Hypothalamus (tissue), 51 donors: Measurements from ENCODE around the gene BAMBI.

Source experiments
- DNase-seq, 51 donors: peaks; one replicate each; lab custom pipeline; 2025; lab: John Stamatoyannopoulos, UW

BAMBI gene

DNA sequence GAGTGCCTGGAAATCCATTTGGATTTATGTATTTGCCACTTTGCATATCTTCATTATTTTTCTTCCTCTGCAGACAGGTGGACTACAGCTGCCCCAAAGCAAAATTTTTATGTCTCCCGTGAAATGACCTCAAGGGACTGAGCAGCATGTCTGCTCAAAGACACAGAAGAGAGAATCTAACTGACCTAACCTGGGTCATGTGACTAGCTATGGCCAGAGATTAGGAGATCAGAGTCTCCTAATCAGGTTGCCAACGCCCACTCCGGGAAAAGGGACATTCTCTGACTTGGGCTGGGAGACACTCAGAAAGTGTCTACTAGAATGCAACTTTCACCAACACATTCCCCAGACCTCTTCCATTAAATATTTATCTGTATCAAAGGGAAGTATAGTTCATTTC is 2.5 kb upstream of the BAMBI start:
- DNase-seq = no peak

DNA sequence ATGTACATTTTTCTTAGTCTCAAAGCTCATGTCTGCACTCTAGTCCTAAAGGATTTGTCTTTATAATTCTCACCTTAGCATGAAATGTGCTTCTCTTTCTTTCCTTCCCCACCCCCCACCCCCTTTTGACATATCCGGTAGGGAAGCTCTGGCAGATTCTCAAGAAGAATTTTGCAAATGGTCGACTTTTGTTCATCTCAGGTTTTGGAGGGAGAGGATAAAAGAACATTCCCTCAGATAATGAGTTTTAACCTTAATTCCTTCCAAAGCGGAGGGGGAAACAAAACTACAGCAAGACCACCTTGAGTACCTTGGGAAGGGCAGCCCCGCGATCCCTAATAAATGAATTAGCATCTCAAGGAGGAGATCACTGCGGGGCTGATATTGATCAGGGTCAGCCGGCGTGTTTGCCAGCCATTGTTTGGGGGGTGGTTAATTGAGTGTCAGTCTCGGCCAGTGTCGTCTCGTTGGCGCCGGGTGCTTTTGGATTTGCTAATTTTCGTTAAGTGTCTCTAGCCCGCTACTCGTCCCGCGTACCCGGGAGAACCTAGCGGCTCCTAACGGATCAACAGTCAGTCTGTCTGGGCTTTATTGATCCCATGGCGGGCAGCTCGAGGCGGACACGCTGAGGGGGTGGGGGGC is 874 bp upstream of the BAMBI start:
- DNase-seq = peak in 7 of 51 donors; percentile 19 to 47 (median 42)

DNA sequence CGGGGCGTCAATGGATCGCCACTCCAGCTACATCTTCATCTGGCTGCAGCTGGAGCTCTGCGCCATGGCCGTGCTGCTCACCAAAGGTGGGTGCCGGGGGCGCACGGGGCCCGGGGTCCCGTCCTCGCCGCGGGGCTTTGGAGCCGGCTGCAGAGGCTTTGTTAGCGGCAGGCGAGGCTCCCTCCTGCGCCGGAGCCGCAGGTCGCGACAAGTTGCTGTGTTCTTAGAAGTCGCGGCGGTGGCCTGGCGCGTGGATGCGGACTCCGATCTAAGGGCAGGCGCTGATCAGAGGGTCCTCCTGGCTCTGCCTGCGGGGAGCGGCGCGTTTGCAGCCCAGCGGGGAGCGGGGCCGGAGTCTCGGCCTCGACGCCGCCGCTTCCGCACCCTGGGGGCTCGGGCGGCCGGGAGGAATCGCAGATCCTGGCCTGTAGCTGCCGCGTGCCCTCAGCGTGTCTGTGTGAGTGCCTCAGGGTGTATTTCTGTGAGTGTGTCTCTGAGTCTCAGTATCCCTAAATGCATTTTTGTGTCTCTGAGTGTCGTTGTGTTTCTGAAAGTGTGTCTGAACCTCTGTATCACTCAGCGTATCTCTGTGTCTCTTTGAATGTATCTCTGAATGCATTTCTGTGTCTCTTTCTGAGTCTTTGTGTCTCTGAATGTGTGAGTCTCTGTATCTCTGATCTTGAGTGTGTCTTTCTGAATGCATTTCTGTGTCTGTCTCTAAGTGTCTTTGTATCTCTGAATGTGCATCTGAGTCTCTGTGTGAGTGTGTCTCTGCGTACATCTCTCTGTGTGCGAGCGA is 766 bp downstream of the BAMBI start:
- peak in 19 of 51 donors; percentile 6 to 66 (median 26) for DNase-seq

DNA sequence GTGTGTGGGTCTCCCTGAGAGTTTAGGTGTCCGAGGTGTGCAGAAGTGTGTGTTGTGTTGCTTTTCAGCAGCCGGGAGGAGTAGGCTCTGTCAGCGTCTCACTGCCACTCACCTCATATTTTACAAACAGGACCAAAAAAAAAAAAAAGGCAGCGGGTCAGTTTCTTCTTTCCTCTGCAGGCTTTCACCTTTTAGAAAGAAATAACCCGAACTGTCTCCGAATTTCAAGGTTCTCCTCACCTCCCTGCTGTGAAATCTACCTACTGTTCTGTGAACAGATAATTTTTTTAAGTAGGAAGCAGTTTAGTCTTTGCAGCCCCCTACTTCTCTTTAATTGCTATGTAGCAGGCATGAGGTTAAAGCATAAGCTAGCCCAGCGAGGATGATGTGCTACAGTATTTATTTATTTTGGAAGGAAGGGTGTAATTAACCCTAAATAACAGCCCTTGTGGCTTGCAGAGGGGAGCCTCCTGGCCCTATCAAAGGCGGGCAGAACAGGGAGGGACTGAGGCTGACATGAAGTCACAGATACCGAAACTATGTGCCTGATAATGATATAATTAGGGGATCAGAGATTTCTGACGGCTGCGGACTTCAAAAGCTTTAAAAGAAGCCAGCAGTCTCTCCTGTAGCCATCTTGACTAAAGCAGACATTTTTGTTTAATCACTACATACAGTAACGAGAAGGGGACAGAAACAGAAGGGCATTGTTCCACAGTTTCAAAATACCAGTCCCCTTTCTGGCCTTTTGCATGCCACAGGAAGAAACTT is 1.6 kb downstream of the BAMBI start:
- DNase-seq = peak in 3 of 51 donors; percentile 6 to 43 (median 37)

DNA sequence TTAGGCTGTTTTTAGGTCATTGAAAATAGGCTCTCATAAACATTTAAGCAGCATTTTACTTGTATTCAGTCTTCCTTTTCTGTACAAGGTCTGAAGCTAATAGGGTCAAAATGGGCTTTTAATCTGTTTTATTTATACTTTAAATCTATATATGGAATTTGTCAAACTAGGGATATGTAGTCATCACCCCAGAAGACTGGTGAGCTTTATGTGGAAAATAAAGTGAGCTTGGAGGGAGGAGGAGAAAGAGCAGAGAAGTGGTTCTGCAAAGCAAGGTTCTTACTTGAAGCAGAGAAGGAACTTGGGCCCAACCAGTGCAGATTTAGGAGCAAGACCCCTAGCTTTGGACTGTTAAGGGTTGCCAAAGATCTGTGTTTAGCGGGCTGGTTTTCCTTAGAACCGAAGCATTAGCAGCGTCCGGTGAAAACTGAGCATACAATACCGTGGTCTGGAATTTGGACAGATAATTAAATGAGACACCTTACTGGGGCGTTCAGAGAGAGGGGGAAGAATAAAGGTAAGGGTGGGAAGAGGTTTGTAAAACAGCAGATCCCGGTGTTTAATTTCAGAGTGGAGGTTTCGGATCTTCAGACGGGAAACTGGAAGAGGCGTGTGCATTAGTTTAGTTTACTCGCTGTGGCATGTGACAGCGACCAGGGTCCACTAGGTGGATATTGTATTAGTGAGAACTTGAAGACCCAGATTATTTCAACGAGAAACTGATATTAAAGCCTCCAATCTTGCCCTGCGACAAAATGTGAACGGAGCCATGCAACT is 2.4 kb downstream of the BAMBI start:
- peak in 3 of 51 donors; percentile 2 to 31 (median 16) for DNase-seq

DNA sequence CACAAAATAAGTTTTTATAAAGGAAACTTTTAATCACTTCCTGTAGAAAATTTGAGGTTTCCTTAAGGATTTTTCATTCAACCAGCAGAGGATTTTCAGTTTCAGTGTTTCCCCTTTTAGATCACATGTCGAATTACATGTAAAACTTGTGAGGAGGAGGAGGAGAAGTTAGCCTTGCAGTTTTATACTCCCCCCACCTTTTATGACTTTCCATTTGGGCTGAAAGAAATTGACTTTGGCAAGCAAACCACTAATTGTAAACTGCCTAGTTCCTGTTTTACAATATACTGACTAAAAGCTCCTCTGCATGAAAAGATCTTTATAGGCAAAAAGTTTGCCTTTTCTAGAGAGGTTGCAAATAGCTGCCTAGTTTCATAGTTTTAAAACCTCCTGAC is 3.0 kb downstream of the BAMBI start:
- DNase-seq = no peak

DNA sequence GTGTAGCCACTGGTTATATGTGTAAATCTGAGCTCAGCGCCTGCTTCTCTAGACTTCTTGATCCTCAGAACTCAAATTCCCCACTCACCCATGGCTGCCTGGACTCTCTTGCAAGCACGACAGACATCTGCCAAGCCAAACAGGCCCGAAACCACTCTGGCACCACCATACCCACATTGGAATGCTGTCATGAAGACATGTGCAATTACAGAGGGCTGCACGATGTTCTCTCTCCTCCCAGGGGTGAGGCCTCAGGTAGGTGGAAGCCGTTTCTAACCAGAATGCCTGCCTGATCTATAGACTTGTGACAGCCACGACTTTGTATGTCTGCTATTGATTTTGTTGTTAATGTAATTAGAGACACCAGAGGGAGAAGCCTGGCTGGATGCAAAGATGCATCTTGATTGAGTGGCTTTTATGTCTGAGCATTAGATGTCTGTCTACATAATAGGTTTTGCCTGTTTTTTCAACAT is 4.0 kb downstream of the BAMBI start:
- DNase-seq = peak in 5 of 51 donors; percentile 10 to 41 (median 15)

DNA sequence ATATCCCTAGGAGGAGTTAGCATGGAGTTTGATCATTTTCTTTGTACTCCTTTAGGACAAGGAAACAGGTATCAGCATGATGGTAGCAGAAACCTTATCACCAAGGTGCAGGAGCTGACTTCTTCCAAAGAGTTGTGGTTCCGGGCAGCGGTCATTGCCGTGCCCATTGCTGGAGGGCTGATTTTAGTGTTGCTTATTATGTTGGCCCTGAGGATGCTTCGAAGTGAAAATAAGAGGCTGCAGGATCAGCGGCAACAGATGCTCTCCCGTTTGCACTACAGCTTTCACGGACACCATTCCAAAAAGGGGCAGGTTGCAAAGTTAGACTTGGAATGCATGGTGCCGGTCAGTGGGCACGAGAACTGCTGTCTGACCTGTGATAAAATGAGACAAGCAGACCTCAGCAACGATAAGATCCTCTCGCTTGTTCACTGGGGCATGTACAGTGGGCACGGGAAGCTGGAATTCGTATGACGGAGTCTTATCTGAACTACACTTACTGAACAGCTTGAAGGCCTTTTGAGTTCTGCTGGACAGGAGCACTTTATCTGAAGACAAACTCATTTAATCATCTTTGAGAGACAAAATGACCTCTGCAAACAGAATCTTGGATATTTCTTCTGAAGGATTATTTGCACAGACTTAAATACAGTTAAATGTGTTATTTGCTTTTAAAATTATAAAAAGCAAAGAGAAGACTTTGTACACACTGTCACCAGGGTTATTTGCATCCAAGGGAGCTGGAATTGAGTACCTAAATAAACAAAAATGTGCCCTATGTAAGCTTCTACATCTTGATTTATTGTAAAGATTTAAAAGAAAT is 4.8 kb downstream of the BAMBI start:
- DNase-seq = peak in 1 of 51 donors; percentile 32

DNA sequence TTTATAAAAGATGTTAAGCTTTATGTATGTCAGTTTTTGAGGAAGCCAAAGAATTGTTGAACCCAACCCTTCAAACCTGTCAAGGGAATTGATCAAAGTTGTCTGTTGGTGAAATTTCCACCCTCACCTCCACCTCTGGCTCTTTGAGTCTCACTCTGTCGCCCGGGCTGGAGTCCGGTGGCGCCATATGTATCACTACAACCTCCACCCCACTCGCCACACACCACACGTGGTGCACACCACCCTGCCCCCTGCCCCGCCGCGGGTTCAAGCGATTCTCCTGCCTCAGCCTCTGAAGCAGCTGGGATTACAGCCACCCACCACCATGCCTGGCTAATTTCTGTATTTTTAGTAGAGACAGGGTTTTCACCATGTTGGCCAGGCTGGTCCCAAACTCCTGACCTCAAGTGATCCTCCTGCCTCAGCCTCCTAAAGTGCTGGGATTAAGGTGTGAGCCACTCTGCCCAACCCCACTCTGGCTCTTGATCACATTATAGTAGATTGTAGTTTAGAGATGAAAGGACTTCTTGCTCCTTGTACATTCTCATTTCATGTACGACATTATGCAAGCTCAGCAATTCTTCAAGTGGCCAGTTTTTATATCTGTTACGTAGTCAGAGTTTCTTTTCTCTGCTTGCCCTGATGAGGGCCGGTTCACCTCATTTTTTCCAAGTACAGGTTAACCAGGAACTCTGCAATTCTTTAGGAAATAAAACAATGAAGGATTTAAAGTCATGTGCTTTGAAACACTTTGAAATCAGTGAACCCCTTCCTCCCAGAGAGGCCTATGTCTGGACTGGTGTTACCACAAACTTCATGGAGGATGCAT is 7.0 kb downstream of the BAMBI start:
- DNase-seq = no peak

DNA sequence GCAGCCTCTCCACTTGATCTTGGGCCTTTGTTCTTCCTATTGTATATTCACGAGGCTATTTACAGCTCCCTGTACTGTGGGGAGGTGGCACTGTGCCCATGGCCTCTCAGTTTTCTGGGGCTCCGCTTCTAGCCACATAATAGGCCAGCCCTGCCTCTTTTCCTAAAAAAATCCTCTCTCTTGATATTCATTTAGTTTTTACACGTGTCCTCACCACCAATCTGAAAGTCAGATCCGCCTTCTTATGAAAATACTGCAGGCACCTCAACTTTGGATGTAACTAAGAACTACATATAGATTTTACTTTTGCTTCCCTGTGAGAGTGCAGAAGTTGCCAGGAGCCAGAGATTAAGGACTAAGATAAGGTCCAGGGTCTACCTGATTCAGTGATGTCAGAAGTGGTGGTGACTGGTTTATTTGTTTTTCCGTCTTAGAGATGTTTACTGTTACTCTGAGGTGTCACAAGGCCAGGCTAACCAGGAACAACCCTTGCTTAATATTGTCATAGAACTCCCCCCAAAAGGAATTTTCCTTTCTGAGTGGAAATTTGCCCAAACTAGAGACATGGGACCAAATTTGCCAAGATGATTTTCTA is 7.8 kb downstream of the BAMBI start:
- DNase-seq = peak in 2 of 51 donors; percentile 6 to 8

DNA sequence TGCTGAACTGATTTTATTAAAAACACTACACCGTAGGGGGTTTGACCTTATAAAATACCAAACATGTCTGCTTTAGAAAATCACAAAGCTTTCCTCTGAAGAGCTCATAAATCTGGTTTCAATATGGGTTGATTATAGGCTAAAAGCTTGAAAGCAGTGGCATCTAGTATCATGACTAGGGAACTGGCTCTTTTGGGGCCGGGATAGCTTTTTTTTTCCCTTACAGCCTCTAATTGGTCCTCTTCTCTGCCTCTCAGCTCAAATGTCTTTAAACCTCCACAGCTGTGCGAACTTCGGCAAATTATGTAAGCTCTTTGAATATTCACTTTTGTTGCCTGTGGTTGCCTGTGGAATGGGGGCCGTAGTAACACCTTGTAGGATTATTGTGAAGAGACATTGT is 8.4 kb downstream of the BAMBI start:
- no peak for DNase-seq

DNA sequence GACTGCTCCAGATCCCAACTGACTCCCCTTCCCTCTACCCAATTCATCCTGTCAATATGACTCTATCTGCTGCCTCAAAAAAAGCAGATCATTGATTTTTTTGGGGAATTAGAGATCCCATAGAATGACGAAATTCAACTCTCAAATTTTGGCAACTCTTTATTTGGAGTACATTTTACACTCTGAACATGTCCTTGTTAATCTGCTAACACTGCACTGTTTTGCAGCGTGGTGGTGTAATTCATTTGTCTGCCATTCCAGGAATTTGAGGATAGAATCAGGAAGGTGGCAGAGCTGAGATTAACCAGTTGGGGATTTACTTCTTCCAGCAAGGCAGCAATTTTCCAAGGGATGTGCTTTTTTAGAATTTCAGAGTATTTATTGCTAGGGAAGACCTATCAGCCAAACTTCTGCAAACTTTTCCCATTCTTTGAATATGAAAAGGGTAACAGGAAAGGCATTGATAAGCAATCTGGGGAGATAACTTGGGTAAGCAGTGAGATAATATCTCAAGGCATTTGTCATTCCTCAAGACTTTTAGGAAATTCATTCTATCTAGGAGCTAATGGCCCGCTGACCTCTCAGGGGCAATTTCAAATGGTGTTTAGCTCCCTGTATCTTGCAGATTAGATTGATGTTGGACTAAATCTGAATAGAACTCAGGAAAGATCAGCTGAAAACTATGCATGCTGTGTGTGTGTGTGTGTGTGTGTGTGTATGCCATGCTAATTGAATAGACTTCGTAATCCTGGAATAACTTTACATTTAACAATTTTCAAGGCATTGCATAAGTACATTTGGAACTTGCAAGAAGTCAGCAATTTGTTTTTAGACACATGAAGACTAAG is 9.7 kb downstream of the BAMBI start:
- no peak for DNase-seq

DNA sequence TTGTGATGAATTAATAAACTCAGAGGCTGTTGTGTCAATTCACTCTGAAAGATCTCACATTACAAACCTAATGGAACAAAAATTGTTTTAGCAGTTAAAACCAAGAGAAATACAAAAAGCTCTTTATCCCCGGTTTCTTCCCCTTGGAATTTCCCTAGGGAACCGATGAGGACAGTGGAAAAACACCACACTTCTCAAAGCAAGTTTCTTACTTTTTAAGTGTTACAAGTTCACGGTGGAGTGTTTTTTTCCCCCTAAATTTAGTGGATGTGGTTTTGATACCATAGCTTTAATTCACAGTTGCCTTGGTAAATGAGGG is 10.3 kb downstream of the BAMBI start:
- no peak for DNase-seq

DNA sequence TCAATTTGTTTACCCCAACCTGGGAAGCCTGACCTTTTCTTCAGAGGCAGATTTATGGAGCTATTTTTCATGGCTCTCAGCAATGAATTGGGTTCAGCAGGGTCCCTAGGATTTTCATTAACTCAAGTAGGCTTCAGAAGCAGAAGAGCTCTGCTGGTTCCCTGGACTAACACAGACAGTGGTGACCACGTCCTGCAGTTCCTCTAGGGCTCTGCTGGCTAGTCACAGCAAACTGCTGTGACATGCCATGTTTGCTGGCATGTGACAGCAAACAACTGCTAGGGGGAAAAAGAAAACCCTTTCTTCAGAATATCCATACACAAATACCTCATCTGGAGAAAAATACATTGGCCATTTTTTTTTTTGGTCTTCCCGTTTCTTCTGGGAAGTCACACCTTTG is 13.2 kb downstream of the BAMBI start:
- DNase-seq = no peak

DNA sequence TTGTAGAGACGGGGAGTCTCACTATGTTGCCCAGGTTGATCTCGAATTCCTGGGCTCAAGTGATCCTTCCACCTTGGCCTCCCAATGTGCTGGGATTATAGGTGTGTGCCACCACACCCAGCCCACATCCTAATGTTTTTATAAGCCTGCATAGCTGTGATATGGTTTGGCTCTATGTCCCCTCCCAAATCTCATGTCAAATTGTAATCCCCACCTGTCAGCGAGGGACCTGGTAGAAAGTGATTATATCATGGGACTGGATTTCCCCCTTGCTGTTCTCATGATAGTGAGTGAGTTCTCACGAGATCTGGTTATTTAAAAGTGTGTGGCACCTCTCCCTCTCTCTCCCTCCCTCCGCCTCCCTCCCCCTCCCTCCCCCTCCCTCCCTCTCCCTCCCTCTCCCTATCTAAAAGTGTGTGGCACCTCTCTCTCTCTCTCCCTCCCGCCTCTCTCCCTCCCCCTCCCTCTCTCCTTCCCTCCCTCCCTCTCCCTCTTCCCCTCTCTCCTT is 13.9 kb downstream of the BAMBI start:
- DNase-seq = no peak

DNA sequence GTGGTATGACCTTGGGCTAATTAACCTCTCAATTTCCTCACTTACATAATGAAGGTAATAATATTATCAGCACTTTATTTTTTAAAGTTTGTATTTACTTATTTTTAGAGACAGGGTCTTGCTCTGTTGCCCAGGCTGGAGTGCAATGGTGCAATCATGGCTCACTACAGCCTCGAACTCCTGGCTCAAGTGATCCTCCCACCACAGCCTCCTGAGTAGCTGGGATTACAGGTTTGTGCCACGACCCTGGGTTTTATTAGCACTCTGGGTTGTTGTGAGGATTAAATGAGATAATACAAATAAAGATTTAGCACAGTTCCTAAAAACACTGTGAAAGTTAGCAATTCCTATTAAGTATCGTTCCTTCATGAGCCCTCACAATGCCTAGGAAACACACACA is 14.7 kb downstream of the BAMBI start:
- DNase-seq = no peak

DNA sequence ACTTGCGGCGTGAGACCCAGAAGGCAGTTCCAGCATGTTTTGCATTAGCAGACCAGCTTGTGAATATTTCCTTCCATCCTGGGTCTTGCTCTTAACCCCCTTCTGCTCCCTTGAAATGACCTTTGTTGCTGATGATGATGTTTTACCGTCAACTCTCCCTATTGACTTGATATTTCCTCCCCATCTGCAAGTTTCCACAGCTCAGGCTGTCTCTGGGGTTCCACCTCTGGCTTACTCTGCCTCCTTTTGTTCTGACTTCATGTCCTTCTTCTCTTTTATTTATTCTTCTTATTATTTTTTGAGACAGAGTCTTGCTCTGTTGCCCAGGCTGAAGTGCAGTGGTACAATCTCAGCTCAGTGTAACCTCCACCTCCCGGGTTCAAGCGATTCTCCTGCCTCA is 17.2 kb downstream of the BAMBI start:
- no peak for DNase-seq
